ENCODE results near the gene SERINC3. TPM values are rescaled to one million over a fixed set of nuclear protein-coding genes. Genes with fewer than 3 reads are reported as not detected.
"Not testable (repeated sequence)": the region's sequence is repeated elsewhere in the genome, so short reads cannot be mapped to it uniquely, and the experiment has no call there.

SERINC3 gene
- total and polyA plus RNA-seq, 10 of the 15 experiments (the other 5 are each of a cell fraction or from before 2014, with no cell fraction given), result 24.5 to 96.8 (median 38.8) TPM

DNA sequence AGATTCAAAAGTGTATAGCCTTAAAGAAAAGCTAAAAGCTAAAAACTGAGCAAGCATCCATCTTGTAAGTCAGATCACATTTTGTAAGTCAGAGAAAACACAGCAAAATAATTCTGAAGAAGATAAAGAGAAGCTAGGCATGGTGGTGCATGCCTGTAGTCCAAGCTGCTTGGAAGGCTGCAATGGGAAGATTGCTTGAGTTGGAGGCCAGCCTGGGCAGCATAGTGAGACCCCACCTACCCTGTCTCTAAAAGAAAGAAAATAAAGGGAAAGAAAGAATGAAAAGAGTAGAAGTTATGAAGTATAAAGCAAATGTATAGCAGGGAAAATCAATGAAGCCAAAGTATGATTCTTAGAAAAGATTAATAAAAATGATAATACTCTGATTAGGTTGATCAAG lies 40.0 kb upstream of the SERINC3 start:
- Histone ChIP-seq H3K9ac (ENCODE audit: control insufficient read depth, insufficient read depth, low read length) (no peak overlapping the region), H3K36me3 (ENCODE audit: control insufficient read depth in 2 of 2, insufficient read depth in 2 of 2, low read length in 1 of 2) (no peaks in the 10 kb centered on the region), H3K27ac (ENCODE audit: control insufficient read depth, insufficient read depth) (no peak overlapping the region), H3K9me3 (replicated peaks; ENCODE audit: control insufficient read depth, insufficient read depth, low read length) (no peaks in the 10 kb centered on the region), H3K4me2 (ENCODE audit: control insufficient read depth, insufficient read depth) (no peak overlapping the region), H4K20me1 (ENCODE audit: control insufficient read depth, insufficient read depth) (no peaks in the 10 kb centered on the region), H3K4me1 (ENCODE audit: control insufficient read depth, insufficient read depth, low read length) (peaks cover 2% of the 10 kb centered on the region; the same call in 1 of the 2 replicates), H2AFZ (ENCODE audit: control insufficient read depth, low read depth, low read length) (no peak overlapping the region), H3K79me2 (ENCODE audit: control insufficient read depth, insufficient read depth, low read length) (no peaks in the 10 kb centered on the region), H3K4me3 (no peak overlapping the region), H3K27me3 (replicated peaks in 1 of 2; ENCODE audit: control insufficient read depth in 2 of 2, insufficient read depth in 2 of 2, low read length in 1 of 2) (no peaks in the 10 kb centered on the region)
- ATAC-seq, result no peak
- no peak for DNase-seq (ENCODE audit: low read depth, low spot score)
- ChIA-PET POLR2A (no interaction called here), CTCF (interaction anchor here (1.0 to 1.4 kb wide), 3 partner anchors 14 to 730 kb away, joined by 3 to 4 read pairs (median 3); no protein-coding TSS in a partner anchor), RAD21 (ENCODE audit: unreplicated experiment) (no interaction called here), SMC1A (ENCODE audit: uncharacterized antibody, unreplicated experiment) (interaction anchor here (1.1 kb wide), 1 partner anchor 14 kb away, joined by 5 read pairs; no protein-coding TSS in a partner anchor)
- intact Hi-C loops (cut with micrococcal nuclease; ENCODE audit: unreplicated experiment) (no loop called here), in situ Hi-C loops (cut with MboI) (no loop called here)
- BruUV-seq (replicated peaks), result no TSS peak
- FAIRE-seq, result no peak
- TF ChIP-seq HDGF (IDR thresholded peaks at IDR 0.05), result no peak
- TF ChIP-seq STAT1 (conservative IDR thresholded peaks at IDR 0.05), result no peak
- no peak for TF ChIP-seq DPF2 (IDR thresholded peaks at IDR 0.05)
- no peak for TF ChIP-seq NR2C1 (IDR thresholded peaks at IDR 0.05)
- TF ChIP-seq TCF3 (IDR thresholded peaks at IDR 0.05; ENCODE audit: borderline replicate concordance, insufficient read depth, low read depth, low read length), result no peak
- no peak for TF ChIP-seq IKZF2 (IDR thresholded peaks at IDR 0.05)
- no peak for TF ChIP-seq ESRRA (IDR thresholded peaks at IDR 0.05; ENCODE audit: low read length)
- TF ChIP-seq HCFC1 (IDR thresholded peaks at IDR 0.05; ENCODE audit: low read length), result no peak
- TF ChIP-seq CBFB (IDR thresholded peaks at IDR 0.05; ENCODE audit: low read depth), result no peak
- no peak for TF ChIP-seq SUZ12 (IDR thresholded peaks at IDR 0.05; ENCODE audit: unreplicated experiment)
- TF ChIP-seq, protein P1, sequence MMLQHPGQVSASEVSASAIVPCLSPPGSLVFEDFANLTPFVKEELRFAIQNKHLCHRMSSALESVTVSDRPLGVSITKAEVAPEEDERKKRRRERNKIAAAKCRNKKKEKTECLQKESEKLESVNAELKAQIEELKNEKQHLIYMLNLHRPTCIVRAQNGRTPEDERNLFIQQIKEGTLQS (IDR thresholded peaks at IDR 0.05; ENCODE audit: borderline replicate concordance, extremely low read depth, low read depth, low read length), result no peak
- TF ChIP-seq STAT3 (IDR thresholded peaks at IDR 0.05; ENCODE audit: low read depth, low read length), result no peak
- no peak for TF ChIP-seq TBL1XR1 (IDR thresholded peaks at IDR 0.05; ENCODE audit: low read depth, low read length)

DNA sequence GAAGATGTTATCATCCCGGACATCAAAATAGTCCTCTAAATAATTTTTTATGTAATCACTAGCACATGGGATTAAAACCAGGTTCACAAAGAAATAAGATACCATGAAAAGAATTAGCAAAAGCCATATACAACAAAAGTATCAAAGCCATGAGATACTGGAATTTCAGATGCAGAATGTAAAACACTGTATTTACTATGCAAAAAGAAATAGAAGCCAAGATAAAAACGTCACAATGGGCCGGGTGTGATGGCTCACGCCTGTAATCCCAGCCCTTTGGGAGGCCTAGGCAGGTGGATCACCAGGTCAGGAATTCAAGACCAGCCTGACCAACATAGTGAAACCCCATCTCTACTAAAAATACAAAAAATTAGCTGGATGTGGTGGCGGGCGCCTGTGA lies 38.9 kb upstream of the SERINC3 start:
- H3K4me3 ChIP-seq; intact Hi-C loops (cut with micrococcal nuclease; ENCODE audit: unreplicated experiment); H3K27ac ChIP-seq (ENCODE audit: control insufficient read depth, insufficient read depth); H3K36me3 ChIP-seq (ENCODE audit: control insufficient read depth in 2 of 2, insufficient read depth in 2 of 2, low read length in 1 of 2); H3K4me1 ChIP-seq (ENCODE audit: control insufficient read depth, insufficient read depth, low read length); DNase-seq (ENCODE audit: low read depth, low spot score); H4K20me1 ChIP-seq (ENCODE audit: control insufficient read depth, insufficient read depth); H3K9me3 ChIP-seq (replicated peaks; ENCODE audit: control insufficient read depth, insufficient read depth, low read length); ATAC-seq; H3K9ac ChIP-seq (ENCODE audit: control insufficient read depth, insufficient read depth, low read length); BruUV-seq (replicated peaks); H2AFZ ChIP-seq (ENCODE audit: control insufficient read depth, low read depth, low read length); FAIRE-seq; H3K4me2 ChIP-seq (ENCODE audit: control insufficient read depth, insufficient read depth); in situ Hi-C loops (cut with MboI); H3K27me3 ChIP-seq (replicated peaks in 1 of 2; ENCODE audit: control insufficient read depth in 2 of 2, insufficient read depth in 2 of 2, low read length in 1 of 2); H3K79me2 ChIP-seq (ENCODE audit: control insufficient read depth, insufficient read depth, low read length): not testable (repeated sequence)
- WGBS (ENCODE audit: insufficient coverage, insufficient replicate concordance, low lambda C conversion rate, missing lambda C conversion rate), result 87% methylated on average over 6 of the region's 6 CpGs
- CTCF ChIA-PET, result interaction anchor here (0.7 to 1.6 kb wide), 10 partner anchors 13 to 731 kb away, joined by 3 to 11 read pairs (median 3); no protein-coding TSS in a partner anchor
- POLR2A ChIA-PET, result interaction anchor here (1.5 kb wide), 1 partner anchor 25 kb away, joined by 4 read pairs; no protein-coding TSS in a partner anchor
- SMC1A ChIA-PET (ENCODE audit: uncharacterized antibody, unreplicated experiment), result interaction anchor here (0.8 to 2.1 kb wide), 7 partner anchors 11 to 123 kb away, joined by 3 to 15 read pairs (median 3); partner anchors contain the start of gene PKIG
- RAD21 ChIA-PET (ENCODE audit: unreplicated experiment), result interaction anchor here (0.8 to 1.7 kb wide), 6 partner anchors 11 to 49 kb away, joined by 3 to 10 read pairs (median 4); no protein-coding TSS in a partner anchor
